ENCODE results near the gene ACAD8.

The ACAD8 gene

DNA sequence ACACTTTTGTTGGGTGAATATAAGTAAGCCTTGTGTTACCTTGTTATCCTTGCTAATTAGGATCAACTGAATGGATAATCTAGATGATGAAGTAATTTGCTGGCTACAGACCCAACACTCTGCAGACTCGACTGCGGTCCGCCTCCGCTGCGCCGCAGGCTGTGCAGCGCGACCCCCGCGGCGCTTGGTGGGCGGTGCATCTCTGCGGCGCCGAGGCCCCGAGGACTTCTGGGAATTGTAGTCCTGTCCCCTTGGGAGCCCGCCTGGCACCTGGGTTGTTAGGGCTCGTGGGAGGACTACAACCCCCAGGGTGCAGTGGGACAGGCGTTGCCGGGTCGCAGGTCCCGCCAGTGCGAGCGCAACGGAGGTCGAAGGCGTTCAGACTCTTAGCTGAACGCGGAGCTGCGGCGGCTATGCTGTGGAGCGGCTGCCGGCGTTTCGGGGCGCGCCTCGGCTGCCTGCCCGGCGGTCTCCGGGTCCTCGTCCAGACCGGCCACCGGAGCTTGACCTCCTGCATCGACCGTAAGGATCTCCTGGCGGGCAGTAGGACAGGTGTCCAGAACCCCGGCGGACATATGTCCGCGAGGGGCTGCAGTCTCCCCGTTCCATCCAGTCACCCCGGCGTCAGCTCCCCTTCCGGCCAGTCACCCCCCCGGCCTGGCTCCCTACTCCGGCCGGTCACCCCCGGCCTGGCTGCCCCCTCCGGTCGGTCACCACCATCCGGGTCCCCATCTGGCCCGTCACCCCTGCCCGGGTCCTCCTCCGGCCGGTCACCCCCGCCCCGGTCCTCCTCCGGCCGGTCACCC lies at the start of gene ACAD8, which contains the start of gene THYN1:
ACAD8 (plus strand) TSS at position 381 of the 806 bp plus-strand sequence; CDS start at position 414, 33 bp downstream.
THYN1 (minus strand) TSS at position 165 of the 806 bp plus-strand sequence. CDS start 470 bp downstream, outside the sequence.
- DNase-seq: peak; percentile 96 to 98

DNA sequence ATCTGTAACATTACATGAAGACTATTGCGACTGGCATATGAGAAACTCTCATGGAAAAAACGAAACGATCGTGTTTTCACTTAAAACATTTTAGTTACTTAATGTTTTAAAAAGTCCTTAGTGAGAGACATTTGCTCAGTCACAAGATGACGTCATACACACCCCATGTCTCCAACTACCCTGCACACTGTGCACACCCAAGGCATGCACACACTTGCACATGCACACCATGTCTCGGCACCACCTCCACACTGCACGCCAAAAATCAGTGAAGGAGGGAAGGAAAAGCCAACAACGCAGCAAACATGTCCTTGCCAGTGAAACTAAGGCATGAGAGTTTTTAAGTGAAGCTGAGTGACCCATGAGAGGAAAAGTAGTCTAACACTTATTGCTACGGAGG lies 47.6 kb upstream of the ACAD8 start:
- no peak for DNase-seq

DNA sequence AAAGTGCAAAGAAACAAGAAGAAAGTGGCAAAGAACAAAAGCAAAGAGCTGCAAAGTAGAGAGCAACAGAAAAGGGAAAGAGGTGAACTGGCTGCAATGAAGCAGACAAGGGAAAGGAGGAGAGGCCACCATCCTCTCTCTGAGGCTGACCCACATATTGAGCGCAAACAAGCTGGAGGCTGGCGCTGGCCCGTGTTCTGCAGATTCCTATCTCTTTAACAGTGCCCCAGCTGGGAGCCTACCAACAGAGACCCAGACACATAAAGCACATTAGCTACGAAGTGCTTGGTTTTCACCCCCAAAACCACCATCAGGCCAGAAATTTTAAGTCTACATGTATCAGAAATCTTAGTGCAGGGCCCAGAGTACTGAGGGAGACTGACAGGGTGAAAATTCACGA lies 47.2 kb upstream of the ACAD8 start:
- DNase-seq: no peak

GRCh38 chr11:134207538-134208239 lies 45.7 kb upstream of the ACAD8 start:
- peak in 1 of 2 experiments; percentile 15 for DNase-seq

DNA sequence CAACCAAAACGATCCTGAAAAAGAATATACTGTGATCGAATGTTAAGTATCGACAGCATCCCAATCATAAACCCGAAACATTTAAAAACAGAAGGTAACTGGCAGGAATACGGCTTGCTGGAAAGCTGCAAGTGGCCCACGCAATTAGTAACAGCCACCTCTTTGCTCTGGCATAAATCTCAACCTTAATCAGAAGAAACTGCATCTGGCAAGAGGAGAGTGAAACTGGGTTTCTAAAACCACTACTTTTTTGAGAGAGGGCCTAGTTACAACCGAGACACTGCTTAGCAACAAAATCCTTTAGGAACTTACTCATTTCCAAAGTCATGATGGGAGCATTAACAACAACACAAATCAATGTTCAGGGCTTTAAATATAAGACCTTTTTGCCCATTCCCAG lies 37.5 kb upstream of the ACAD8 start:
- no peak for DNase-seq

DNA sequence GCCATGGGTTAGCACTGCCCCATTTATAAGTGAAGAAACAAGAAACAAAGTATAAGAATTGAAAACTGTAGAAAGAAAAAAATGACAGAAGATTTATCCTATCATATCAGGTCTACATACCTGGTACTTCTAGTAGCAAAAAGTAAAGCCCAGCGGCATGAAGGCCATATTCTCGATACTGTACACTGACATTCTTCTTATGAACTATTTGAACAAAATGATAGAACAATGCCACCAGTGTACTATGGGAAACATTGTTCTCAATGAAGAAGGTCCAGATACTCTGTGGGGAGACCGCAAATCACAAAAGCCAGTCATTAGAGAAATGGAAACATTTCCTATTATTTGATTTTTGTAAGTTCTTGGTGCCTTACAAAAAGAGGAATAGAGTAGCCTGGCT lies 36.6 kb upstream of the ACAD8 start:
- DNase-seq: no peak

DNA sequence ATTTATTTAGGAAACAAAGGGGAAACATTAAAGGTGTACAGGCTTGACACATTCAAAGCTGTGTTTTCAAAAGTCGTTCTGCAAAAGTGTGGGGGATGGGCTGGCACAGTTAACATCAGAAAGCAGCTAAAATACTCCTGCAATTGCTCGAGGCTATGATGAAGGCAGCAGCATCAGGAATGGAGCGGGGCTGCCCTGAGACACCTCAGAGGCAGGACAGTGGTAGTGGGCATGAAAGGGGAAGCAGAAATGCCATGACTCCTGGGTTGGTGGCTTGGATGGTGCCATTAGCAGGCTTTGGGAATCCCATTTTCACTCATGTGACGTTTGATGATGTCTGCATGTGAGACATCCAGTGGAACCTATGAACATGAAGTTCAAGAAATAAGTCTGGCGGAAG lies 30.2 kb upstream of the ACAD8 start:
- DNase-seq: no peak

DNA sequence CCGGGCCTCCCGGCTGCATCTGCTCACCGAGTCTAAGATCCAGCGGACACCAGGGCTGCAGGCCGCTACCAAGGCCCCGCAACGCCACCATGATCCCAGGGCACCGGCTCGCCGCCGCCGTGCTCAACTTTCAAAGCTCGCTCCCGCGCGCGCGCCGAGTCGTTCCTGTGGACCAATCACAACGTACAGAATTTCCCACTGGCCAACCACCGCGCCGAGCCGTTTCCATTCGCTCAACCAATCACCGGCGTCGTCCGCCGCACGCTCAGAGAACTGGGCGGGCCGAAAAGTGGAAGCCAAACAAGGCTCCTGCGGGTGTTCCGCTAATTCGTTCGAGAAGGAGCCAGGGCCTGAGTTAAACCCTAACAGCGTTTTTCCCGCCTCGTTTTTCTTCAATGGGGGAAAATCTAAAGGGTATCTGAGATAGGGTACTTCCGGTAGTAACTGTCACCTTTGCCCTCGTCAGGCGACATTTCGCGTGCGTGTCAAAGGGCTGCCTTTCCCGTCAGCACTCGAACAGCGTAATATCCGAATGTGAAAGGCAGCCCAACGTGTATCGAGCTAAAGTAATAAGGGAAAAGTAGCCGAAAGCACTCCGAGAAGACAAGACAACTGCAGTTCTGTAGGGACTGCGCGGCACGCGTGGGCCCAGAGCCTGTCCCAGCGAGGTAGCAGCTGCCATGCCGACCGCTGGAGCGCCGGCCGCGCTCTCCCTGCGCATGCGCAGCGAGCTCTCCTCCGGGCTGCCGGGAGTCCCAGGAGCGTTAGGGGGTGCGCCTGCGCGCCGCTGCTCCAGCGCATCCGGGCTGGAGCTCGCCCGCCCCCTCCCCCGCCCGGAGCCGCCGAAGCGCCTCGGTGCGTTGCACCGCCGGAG lies 29.3 kb upstream of the ACAD8 start, which contains the start of the genes NCAPD3 and VPS26B:
NCAPD3 (minus strand) TSS at position 132 of the 874 bp plus-strand sequence; CDS start at position 91, 41 bp downstream.
VPS26B (plus strand) TSS at position 836 of the 874 bp plus-strand sequence. CDS start 452 bp downstream, outside the sequence.
- peak; percentile 92 to 96 for DNase-seq

- peak in 1 of 2 experiments; percentile 55 for DNase-seq
These were observed 28.4 kb upstream of the ACAD8 start for GRCh38 chr11:134224710-134225664.

- DNase-seq: no peak
These were observed 26.5 kb upstream of the ACAD8 start for GRCh38 chr11:134226806-134227325.

DNA sequence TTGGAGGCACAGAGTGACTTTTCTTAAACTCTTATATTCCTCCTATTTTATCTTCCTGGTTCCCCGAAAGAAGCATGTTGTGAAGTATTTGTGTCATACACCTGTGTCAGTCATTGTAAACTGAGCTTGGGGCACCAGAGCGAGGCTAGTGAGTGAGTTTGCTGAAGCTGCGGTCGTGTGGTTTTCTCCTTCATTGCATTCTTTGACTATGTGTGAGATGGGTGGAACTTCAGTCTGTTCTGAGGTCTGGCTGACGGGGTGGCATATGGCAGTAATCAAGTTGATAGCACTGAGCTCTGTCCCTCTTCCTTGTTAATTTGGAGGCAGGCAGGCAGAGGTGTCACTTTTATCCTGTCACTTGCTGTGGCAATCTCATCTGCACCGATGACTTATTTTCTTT lies 24.7 kb upstream of the ACAD8 start:
- no peak for DNase-seq

DNA sequence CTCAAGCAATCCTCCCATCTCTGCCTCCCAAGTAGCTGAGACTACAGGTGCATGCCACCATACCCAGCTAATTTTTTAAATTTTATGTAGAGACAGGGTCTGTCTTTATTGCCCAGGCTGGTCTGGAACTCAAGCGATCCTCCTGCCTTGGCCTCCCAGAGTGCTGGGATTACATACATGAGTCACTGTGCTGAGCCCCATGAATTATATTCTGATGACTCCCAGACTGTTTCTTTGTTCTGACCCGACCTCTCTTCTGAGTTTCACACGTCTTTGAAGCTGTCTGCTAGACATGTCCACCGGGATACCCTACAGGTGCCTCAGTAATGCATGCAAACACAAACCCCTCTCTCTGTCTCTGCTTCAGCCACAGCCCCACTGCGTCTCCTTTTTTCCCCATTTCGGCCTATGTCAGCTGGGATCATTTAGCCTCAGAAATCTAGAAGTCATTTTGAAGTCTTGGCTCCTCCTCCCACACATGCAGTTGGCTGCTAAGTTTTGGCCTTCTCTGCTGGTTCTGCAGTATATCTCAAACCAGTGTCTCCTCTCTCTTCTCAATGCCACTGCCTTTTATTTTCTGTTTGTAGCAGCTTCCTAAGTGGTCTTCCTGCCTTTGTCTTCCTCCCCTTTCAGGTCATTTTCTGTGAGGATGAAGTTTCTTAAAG lies 24.1 kb upstream of the ACAD8 start:
- no peak for DNase-seq

- no peak for DNase-seq
These were observed 23.0 kb upstream of the ACAD8 start for GRCh38 chr11:134230339-134230738.

DNA sequence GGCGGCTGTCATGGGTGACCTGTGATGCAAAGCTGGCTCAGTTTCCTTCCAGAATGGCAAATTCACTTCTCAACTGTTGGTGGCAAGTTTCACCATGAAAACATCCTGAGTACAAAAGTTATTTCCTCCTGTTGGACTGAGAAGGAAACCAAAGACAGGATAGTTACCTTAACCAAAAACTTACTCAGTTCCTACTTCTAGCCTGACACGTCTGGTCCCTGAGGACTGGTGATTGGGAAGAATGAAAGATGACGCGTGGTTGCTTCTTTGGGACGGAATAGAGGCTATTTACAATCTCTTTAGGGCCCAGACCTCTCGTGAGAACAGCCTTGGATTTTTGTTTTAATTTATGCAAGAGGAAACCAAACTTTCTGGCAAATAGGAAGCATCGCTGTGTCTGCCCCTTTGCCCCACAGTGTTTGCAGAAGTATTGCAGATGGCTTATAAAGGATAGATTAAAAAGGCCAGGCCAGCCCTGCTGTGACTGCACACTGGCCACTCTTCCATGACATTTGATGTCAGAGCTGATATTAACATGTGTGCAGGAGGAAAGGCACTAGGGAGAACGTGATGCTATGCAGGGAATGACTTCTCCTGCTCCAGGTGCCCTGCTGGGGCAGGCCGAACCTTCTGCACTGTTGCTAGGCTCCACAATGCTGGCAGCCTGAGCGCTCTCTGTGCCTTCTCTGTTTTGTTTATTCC lies 21.3 kb upstream of the ACAD8 start:
- DNase-seq: no peak

GRCh38 chr11:134233729-134234179 lies 19.6 kb upstream of the ACAD8 start:
- no peak for DNase-seq

DNA sequence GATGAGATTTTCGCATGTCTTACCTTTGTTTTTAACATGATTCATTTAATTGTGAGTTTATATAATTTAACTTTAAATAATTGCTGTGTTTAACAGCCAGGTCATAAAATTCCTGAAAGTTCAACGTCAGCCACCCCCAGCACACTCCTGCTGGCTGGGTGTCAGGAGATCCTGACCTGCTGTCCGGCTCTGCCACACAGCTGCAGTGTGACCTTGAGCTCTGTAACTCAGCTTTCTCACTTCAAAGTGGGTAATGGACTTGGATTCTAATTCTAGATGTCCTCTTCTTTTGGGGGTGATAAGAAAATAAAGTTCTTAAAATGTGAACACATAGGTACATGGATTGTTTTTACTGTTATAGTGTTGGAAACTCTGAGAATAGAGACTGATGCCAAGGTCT lies 18.0 kb upstream of the ACAD8 start:
- no peak for DNase-seq

DNA sequence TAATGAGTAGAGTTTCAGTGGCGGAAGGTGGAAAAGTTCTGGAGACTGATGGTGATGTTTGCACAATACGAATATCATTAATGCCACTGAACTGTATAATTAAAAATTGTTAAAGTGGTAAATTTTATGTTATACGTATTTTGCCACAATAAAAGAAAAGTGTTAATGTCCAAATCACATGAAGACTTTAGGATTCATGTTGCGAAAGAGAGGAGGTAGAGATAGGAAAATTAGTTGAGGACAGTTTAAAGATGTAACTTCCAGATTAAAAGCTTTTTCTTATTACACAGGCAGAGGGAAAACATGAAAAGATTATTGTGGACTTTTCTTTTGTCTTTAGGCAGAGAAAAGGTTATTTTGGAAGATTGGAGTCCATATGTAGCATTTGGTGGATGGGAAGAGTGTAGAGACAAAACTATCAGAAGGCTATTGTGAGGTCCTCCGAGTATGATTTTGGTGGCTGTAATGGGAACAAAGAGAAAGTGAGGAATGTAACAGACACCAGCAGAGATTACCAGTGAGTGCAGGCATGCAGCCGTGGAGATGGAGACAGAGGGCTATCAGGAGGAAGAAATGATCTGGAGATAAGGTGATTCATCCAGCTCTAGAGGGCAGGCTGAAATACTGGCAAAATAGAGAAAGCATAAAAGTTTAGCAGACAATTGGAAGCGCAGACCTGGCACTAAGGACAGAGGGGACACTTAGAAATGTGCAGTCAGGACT lies 16.4 kb upstream of the ACAD8 start:
- no peak for DNase-seq

GRCh38 chr11:134237557-134237922 lies 15.8 kb upstream of the ACAD8 start:
- no peak for DNase-seq

DNA sequence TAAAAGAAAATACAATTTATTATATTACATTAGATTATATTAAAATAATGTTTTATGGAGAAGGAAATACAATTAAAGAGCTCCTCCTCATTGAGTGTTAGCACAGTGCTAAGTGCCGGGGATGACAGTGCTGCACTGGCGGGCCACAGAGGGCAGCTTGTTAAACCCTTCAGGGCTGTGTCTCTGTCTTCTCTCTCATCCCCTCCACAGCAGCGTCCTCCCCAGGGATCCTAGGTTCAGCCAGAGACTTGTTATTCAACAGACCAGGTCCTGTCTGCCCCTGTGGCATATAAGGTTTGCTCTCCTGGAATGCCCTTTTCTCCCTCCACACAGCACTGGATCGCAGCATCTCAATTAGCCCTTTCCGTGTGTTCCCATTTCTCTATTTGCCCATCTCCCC lies 14.4 kb upstream of the ACAD8 start:
- DNase-seq: no peak

All from SHP77 (cell line).